ENCODE measurements around the gene HOXA3.
A peak's percentile ranks its signal among the peaks of the same experiment; 100 is the strongest.

Gene HOXA3

DNA sequence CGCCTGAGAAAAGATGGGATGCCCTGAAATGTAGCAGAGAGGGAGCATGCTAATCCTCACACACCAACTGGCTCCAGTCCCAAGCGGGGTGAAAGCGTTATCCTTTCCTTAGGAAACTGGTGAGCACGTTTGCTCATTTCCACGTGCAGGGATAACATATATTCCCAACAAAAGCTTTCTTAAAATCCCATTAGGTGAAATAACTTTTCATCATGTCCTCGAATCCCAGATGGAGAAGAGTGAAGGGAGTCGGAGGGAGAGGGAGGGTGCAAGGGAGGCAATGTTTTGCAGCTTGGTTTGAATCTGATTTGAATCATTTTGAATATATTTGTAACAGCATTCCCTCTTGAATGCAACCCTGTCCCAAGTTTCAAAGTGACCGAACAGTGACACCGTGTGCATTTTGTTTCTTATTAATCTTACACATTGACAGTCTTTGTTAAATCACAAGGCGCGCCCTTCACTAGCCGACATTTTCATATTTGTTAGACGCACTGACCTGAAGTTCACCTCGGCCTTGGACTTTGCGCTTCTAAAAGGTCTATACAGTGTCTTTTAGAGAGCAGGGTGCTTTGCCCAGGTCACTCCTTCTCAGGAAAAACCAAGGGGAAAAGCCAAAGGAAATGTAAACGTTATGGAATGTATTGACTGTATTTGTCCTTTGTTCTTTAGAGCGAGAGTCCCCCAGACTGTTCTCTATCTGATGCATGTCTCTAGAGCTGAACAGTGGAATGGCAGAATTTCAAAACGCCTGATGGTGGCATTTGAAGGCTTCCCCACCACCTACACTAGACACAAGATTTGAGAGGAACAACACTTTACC, 18.8 kb downstream of the HOXA3 start:
- TF ChIP-seq, protein P1, sequence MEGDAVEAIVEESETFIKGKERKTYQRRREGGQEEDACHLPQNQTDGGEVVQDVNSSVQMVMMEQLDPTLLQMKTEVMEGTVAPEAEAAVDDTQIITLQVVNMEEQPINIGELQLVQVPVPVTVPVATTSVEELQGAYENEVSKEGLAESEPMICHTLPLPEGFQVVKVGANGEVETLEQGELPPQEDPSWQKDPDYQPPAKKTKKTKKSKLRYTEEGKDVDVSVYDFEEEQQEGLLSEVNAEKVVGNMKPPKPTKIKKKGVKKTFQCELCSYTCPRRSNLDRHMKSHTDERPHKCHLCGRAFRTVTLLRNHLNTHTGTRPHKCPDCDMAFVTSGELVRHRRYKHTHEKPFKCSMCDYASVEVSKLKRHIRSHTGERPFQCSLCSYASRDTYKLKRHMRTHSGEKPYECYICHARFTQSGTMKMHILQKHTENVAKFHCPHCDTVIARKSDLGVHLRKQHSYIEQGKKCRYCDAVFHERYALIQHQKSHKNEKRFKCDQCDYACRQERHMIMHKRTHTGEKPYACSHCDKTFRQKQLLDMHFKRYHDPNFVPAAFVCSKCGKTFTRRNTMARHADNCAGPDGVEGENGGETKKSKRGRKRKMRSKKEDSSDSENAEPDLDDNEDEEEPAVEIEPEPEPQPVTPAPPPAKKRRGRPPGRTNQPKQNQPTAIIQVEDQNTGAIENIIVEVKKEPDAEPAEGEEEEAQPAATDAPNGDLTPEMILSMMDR (IDR thresholded peaks at IDR 0.05; ENCODE audit: low read depth, low read length), result no peak

GRCh38 chr7:27132978-27133377, 19.4 kb downstream of the HOXA3 start:
- H3K4me3 ChIP-seq (ENCODE audit: low read depth, low read length), result no peak overlapping the region
- TF ChIP-seq, protein P1 (IDR thresholded peaks at IDR 0.05; ENCODE audit: low read depth, low read length), result no peak

More for the DNA sequence above, 18.8 kb downstream of the HOXA3 start:
- no peak overlapping the region for H3K4me3 ChIP-seq (ENCODE audit: low read depth, low read length)

- H3K4me3 ChIP-seq (ENCODE audit: low read depth, low read length), result no peak overlapping the region
- TF ChIP-seq, protein P1 (IDR thresholded peaks at IDR 0.05; ENCODE audit: low read depth, low read length), result no peak
Observed at GRCh38 chr7:27132214-27132613, 20.2 kb downstream of the HOXA3 start.

DNA sequence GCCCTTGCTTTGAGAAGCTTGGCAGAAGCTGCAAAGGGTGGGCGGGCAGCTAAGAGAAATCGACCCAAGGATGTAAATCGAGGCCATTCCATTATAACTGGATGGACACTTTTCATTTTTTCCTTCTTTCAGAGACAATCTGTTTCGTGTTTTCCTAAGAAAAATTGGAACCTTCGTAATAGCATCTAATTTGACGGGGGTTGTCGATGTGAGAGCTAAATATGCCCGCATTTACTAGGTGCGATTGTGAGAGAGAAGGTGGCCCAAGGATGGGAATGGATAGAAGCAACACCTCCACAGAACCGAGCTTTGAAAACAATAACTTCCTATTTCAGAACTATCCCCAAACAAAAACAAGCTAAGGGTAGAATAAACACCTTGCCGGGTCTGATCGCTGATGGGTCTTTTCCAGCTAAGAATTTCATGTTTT, 21.0 kb downstream of the HOXA3 start:
- TF ChIP-seq, protein P1 (IDR thresholded peaks at IDR 0.05; ENCODE audit: low read depth, low read length), result no peak
- H3K4me3 ChIP-seq (ENCODE audit: low read depth, low read length), result peak overlapping the region; percentile 63

- H3K4me3 ChIP-seq (ENCODE audit: low read depth, low read length), result peak within 1 kb of the TSS; percentile 63
- TF ChIP-seq, protein P1 (IDR thresholded peaks at IDR 0.05; ENCODE audit: low read depth, low read length), result no peak
Observed at GRCh38 chr7:27130540-27131389, 21.6 kb downstream of the HOXA3 start, which contains the start of gene HOXA4. HOXA4 (minus strand) TSS chr7:27130757; CDS start chr7:27130733, 24 bp downstream.

DNA sequence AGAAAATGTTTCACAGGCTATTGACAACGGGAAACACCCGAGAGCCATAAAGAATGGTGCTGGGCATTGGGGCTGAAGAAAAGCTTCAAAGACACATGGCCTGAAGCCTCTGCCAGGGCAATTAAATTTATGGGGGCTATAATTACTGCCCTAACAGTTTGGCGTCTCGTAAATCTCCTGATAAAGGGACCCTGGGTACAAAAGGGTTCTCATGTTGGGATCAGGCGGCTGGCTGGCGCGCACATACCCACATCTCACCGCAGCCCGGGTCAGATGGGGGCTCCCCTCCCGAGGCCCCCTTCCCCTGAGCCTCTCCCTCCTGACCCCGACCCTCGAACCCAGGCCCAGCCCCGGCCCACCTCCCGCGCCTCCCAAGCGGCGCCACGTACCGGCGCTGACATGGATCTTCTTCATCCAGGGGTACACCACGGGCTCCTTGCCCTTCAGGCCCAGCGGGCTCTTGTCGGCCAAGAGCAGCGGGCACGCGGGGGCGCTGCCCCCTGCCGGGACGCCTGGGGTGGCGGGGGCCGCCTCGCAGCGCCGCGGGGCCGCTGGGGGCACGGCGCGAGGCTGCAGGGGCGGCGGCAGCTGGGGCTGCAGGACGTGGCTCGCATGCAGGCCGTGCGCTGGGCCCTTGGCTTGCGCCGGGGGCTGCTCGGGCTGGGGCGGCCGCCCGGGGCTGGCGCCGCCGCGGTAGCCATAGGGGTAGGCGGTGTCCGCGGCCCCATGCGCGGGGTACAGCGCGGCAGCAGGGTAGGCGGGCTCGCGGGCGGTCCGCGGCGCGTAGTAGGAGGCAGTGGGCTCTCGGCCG, 22.4 kb downstream of the HOXA3 start:
- TF ChIP-seq, protein P1 (IDR thresholded peaks at IDR 0.05; ENCODE audit: low read depth, low read length), result no peak
- H3K4me3 ChIP-seq (ENCODE audit: low read depth, low read length), result peak overlapping the region; percentile 63

All from WI38 (cell line).